HEK293 (cell line): Measurements from ENCODE around the gene ACTG1.

Experiments
- HOXC10 ChIP-seq: sonication (generic); formaldehyde crosslinking; IDR thresholded peaks from 2 replicates; pipeline ENCODE4 v1.8.1; 2023; ENCODE audit warnings: mild to moderate bottlenecking, missing genetic modification reagents
- KLF10 ChIP-seq: fragments of 450-650 bp; IDR thresholded peaks from 2 replicates; pipeline ENCODE4 v1.5.1; 2018; ENCODE audit warnings: missing biosample characterization, mild to moderate bottlenecking, missing genetic modification characterization
- MEIS1 ChIP-seq: sonication (generic); formaldehyde crosslinking; IDR thresholded peaks from 2 replicates; pipeline ENCODE4 v1.8.1; 2022; ENCODE audit warnings: missing genetic modification reagents, mild to moderate bottlenecking, borderline replicate concordance
- PRDM1 ChIP-seq: fragments of 450-650 bp; formaldehyde crosslinking; IDR thresholded peaks from 2 replicates; pipeline ENCODE4; 2016; ENCODE audit warnings: missing biosample characterization, missing genetic modification characterization
- YY1 ChIP-seq: fragments of 450-650 bp; formaldehyde crosslinking; IDR thresholded peaks from 2 replicates; pipeline ENCODE4 v1.5.1; 2018; ENCODE audit warnings: missing biosample characterization, missing genetic modification characterization
- YY2 ChIP-seq: fragments of 450-650 bp; formaldehyde crosslinking; IDR thresholded peaks from 2 replicates; pipeline ENCODE4 v1.5.1; 2016; ENCODE audit warnings: missing biosample characterization, missing genetic modification characterization
- ZBTB44 ChIP-seq: fragments of 450-650 bp; IDR thresholded peaks from 2 replicates; pipeline ENCODE4 v1.5.1; 2018; ENCODE audit warnings: missing biosample characterization, mild to moderate bottlenecking, missing genetic modification characterization
- ZFHX2 ChIP-seq: fragments of 450-650 bp; formaldehyde crosslinking; conservative IDR thresholded peaks from 2 replicates; pipeline ENCODE4 v1.5.1; 2016; ENCODE audit warnings: missing biosample characterization, missing genetic modification characterization
- ZFP37 ChIP-seq: fragments of 450-650 bp; formaldehyde crosslinking; IDR thresholded peaks from 2 replicates; pipeline ENCODE4 v1.5.1; 2016; ENCODE audit warnings: missing biosample characterization, missing genetic modification characterization
- ZNF114 ChIP-seq: fragments of 450-650 bp; formaldehyde crosslinking; IDR thresholded peaks from 2 replicates; pipeline ENCODE4 v1.5.0; 2017; ENCODE audit warnings: missing biosample characterization, missing genetic modification characterization
- ZNF140 ChIP-seq: fragments of 450-650 bp; formaldehyde crosslinking; IDR thresholded peaks from 2 replicates; pipeline ENCODE4 v1.5.1; 2016; ENCODE audit warnings: missing biosample characterization, missing genetic modification characterization
- ZNF169 ChIP-seq: fragments of 450-650 bp; formaldehyde crosslinking; IDR thresholded peaks from 2 replicates; pipeline ENCODE4 v1.5.1; 2016; ENCODE audit warnings: missing biosample characterization, missing genetic modification characterization
- ZNF202 ChIP-seq: fragments of 450-650 bp; formaldehyde crosslinking; IDR thresholded peaks from 2 replicates; pipeline ENCODE4 v1.5.1; 2016; ENCODE audit warnings: missing biosample characterization, missing genetic modification characterization, borderline replicate concordance
- ZNF239 ChIP-seq: fragments of 450-650 bp; formaldehyde crosslinking; IDR thresholded peaks from 2 replicates; pipeline ENCODE4 v1.5.1; 2016; ENCODE audit warnings: missing biosample characterization, missing genetic modification characterization
- ZNF280D ChIP-seq: fragments of 450-650 bp; formaldehyde crosslinking; IDR thresholded peaks from 2 replicates; pipeline ENCODE4 v1.5.1; 2016; ENCODE audit warnings: missing biosample characterization, missing genetic modification characterization
- ZNF302 ChIP-seq: fragments of 450-650 bp; formaldehyde crosslinking; IDR thresholded peaks from 2 replicates; pipeline ENCODE4 v1.5.1; 2016; ENCODE audit warnings: missing biosample characterization, missing genetic modification characterization, low read depth
- ZNF555 ChIP-seq: fragments of 450-650 bp; formaldehyde crosslinking; conservative IDR thresholded peaks from 2 replicates; pipeline ENCODE4 v1.5.1; 2017; ENCODE audit warnings: missing biosample characterization, mild to moderate bottlenecking, missing genetic modification characterization, inconsistent platforms
- ZNF560 ChIP-seq: fragments of 450-650 bp; formaldehyde crosslinking; IDR thresholded peaks from 2 replicates; pipeline ENCODE4 v1.5.1; 2017; ENCODE audit warnings: missing biosample characterization, missing genetic modification characterization, borderline replicate concordance
- ZNF571 ChIP-seq: fragments of 450-650 bp; formaldehyde crosslinking; IDR thresholded peaks from 2 replicates; pipeline ENCODE4 v1.5.0; 2017; ENCODE audit warnings: missing biosample characterization, missing genetic modification characterization
- ZNF596 ChIP-seq: fragments of 450-650 bp; IDR thresholded peaks from 2 replicates; pipeline ENCODE4 v1.5.0; 2018; ENCODE audit warnings: missing biosample characterization, mild to moderate bottlenecking, missing genetic modification characterization, moderate library complexity
- ZNF776 ChIP-seq: fragments of 450-650 bp; formaldehyde crosslinking; IDR thresholded peaks from 2 replicates; pipeline ENCODE4 v1.5.0; 2017; ENCODE audit warnings: missing biosample characterization, missing genetic modification characterization, borderline replicate concordance
- ZNF792 ChIP-seq: fragments of 450-650 bp; formaldehyde crosslinking; IDR thresholded peaks from 2 replicates; pipeline ENCODE4 v1.5.1; 2016; ENCODE audit warnings: missing biosample characterization, missing genetic modification characterization
- ZNF830 ChIP-seq: fragments of 450-650 bp; IDR thresholded peaks from 2 replicates; pipeline ENCODE4 v1.5.0; 2018; ENCODE audit warnings: missing biosample characterization, missing genetic modification characterization, low read depth, mild to moderate bottlenecking, moderate library complexity
- ZNF837 ChIP-seq: fragments of 450-650 bp; formaldehyde crosslinking; IDR thresholded peaks from 2 replicates; pipeline ENCODE4 v1.5.1; 2016; ENCODE audit warnings: missing biosample characterization, missing genetic modification characterization
- ZSCAN23 ChIP-seq: fragments of 450-650 bp; formaldehyde crosslinking; IDR thresholded peaks from 2 replicates; pipeline ENCODE4 v1.5.1; 2016; ENCODE audit warnings: missing biosample characterization, missing genetic modification characterization
- ZXDB ChIP-seq: fragments of 450-650 bp; formaldehyde crosslinking; IDR thresholded peaks from 2 replicates; pipeline ENCODE4 v1.5.1; 2016; ENCODE audit warnings: missing biosample characterization, missing genetic modification characterization
- TF ChIP-seq, protein P1 (sequence below): fragments of 450-650 bp; formaldehyde crosslinking; IDR thresholded peaks from 2 replicates; pipeline ENCODE4 v1.5.1; 2016; ENCODE audit warnings: missing biosample characterization, missing genetic modification characterization
- TF ChIP-seq, protein P2 (sequence below): fragments of 450-650 bp; formaldehyde crosslinking; IDR thresholded peaks from 2 replicates; pipeline ENCODE4 v1.5.1; 2016; ENCODE audit warnings: missing biosample characterization, missing genetic modification characterization
- TF ChIP-seq, protein P3 (sequence below): fragments of 450-650 bp; formaldehyde crosslinking; IDR thresholded peaks from 2 replicates; pipeline ENCODE4 v1.5.1; 2016; ENCODE audit warnings: missing biosample characterization, missing genetic modification characterization

ACTG1 gene

DNA sequence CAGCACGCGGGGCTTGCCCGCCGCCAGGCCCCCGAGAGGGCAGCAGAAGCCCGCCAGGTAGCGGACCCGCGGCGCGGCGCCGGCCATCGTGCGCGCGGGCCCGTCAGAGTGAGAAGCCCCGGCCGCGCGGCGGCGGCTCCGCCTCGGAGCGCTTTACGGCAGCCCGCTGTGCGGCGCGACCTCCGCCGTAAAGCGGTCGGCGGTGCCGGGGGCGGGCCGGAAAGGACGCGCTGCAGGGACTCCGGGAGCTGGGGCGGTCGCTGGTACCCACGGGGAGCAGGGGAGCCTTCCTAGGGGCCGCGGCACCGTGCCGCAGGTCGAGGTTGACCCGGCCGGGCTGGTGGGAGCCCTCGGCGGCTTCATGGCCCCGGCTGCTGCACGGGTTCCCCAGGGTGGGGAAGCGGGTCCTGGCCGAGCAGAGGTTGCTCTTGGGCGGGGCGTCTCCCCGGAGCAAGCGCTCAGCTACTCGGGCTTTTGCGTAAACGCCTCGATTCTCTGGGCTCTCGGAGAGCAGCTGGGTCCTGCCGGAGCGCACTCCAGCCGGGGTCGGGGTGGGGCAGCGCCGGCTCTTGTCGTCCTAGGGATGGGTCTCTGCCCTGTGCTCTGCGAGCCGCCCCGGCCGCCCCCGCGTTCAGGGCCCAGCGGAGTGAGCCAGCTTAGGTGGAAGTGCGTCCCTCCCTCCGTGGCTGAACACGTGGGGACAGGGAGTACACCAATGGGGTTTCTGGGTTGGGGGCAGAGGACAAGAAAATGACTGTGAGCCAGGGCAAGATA is 39.8 kb upstream of the ACTG1 start, which contains the start of gene FAAP100 (continued):
- TF ChIP-seq ZNF830 (tag by site-specific recombination) = no peak
- TF ChIP-seq ZNF169 (tag by site-specific recombination) = no peak
- 0 out of 2 replicates have a peak, but pooled peaks have one; percentile 41 for TF ChIP-seq YY1
- TF ChIP-seq ZNF571 (tag by site-specific recombination) = no peak
- no peak for TF ChIP-seq ZNF239 (tag by site-specific recombination)
- no peak for TF ChIP-seq HOXC10 (CRISPR knock-in tag)
- TF ChIP-seq ZNF776 = no peak
- no peak for TF ChIP-seq MEIS1 (CRISPR knock-in tag)
- no peak for TF ChIP-seq ZNF837
- TF ChIP-seq, protein P1, sequence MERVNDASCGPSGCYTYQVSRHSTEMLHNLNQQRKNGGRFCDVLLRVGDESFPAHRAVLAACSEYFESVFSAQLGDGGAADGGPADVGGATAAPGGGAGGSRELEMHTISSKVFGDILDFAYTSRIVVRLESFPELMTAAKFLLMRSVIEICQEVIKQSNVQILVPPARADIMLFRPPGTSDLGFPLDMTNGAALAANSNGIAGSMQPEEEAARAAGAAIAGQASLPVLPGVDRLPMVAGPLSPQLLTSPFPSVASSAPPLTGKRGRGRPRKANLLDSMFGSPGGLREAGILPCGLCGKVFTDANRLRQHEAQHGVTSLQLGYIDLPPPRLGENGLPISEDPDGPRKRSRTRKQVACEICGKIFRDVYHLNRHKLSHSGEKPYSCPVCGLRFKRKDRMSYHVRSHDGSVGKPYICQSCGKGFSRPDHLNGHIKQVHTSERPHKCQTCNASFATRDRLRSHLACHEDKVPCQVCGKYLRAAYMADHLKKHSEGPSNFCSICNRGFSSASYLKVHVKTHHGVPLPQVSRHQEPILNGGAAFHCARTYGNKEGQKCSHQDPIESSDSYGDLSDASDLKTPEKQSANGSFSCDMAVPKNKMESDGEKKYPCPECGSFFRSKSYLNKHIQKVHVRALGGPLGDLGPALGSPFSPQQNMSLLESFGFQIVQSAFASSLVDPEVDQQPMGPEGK (tag by site-specific recombination) = peak; percentile 85
- TF ChIP-seq, protein P2, sequence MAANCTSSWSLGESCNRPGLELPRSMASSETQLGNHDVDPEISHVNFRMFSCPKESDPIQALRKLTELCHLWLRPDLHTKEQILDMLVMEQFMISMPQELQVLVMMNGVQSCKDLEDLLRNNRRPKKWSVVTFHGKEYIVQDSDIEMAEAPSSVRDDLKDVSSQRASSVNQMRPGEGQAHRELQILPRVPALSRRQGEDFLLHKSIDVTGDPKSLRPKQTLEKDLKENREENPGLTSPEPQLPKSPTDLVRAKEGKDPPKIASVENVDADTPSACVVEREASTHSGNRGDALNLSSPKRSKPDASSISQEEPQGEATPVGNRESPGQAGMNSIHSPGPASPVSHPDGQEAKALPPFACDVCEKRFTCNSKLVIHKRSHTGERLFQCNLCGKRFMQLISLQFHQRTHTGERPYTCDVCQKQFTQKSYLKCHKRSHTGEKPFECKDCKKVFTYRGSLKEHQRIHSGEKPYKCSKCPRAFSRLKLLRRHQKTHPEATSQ (tag by site-specific recombination) = 0 out of 2 replicates have a peak, but pooled peaks have one; percentile 15
- peak; percentile 23; the same call in 1 of the 2 replicates for TF ChIP-seq KLF10 (tag by site-specific recombination)
- no peak for TF ChIP-seq ZNF280D (tag by site-specific recombination)
- no peak for TF ChIP-seq ZSCAN23 (tag by site-specific recombination)
- TF ChIP-seq YY2 = no peak; the same call in 1 of the 2 replicates
- no peak for TF ChIP-seq ZNF596 (tag by site-specific recombination)
- peak; percentile 27; the same call in 1 of the 2 replicates for TF ChIP-seq ZFP37
- no peak for TF ChIP-seq ZNF555
- no peak for TF ChIP-seq ZNF114
- no peak for TF ChIP-seq ZNF792 (tag by site-specific recombination)
- TF ChIP-seq ZBTB44 (tag by site-specific recombination) = no peak
- TF ChIP-seq ZXDB (tag by site-specific recombination) = peak; percentile 39; the same call in 1 of the 2 replicates
- TF ChIP-seq ZNF302 = no peak
- no peak for TF ChIP-seq PRDM1 (tag by site-specific recombination)
- TF ChIP-seq, protein P3, sequence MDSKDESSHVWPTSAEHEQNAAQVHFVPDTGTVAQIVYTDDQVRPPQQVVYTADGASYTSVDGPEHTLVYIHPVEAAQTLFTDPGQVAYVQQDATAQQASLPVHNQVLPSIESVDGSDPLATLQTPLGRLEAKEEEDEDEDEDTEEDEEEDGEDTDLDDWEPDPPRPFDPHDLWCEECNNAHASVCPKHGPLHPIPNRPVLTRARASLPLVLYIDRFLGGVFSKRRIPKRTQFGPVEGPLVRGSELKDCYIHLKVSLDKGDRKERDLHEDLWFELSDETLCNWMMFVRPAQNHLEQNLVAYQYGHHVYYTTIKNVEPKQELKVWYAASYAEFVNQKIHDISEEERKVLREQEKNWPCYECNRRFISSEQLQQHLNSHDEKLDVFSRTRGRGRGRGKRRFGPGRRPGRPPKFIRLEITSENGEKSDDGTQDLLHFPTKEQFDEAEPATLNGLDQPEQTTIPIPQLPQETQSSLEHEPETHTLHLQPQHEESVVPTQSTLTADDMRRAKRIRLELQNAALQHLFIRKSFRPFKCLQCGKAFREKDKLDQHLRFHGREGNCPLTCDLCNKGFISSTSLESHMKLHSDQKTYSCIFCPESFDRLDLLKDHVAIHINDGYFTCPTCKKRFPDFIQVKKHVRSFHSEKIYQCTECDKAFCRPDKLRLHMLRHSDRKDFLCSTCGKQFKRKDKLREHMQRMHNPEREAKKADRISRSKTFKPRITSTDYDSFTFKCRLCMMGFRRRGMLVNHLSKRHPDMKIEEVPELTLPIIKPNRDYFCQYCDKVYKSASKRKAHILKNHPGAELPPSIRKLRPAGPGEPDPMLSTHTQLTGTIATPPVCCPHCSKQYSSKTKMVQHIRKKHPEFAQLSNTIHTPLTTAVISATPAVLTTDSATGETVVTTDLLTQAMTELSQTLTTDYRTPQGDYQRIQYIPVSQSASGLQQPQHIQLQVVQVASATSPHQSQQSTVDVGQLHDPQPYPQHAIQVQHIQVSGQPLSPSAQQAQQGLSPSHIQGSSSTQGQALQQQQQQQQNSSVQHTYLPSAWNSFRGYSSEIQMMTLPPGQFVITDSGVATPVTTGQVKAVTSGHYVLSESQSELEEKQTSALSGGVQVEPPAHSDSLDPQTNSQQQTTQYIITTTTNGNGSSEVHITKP = peak; percentile 82
- no peak for TF ChIP-seq ZNF560 (tag by site-specific recombination)
- TF ChIP-seq ZFHX2 = peak; percentile 87
- no peak for TF ChIP-seq ZNF140
- TF ChIP-seq ZNF202 = no peak
